Astrocyte of the spinal cord (primary cell): Measurements from ENCODE around the gene SLN.

Experiments
- DNase-seq: peaks from one replicate; pipeline ENCODE4 v3.0.0; 2011; ENCODE audit warnings: low read depth, low spot score
- H3K4me3 ChIP-seq: 2 replicates; pipeline ENCODE4 v1.5.1; 2011; ENCODE audit warnings: low read depth, mild to moderate bottlenecking, low read length, moderate library complexity
- CTCF ChIP-seq: IDR thresholded peaks from 2 replicates; pipeline ENCODE4 v1.5.1; 2012; ENCODE audit warnings: low read depth, mild to moderate bottlenecking, low read length, inconsistent platforms
- in situ Hi-C: cut with HindIII; loops from 2 replicates; pipeline ENCODE4 v1.10.0; 2017; ENCODE audit warnings: low sequenced_read_pairs

Gene SLN

GRCh38 chr11:107740271-107740670 lies 28.4 kb upstream of the SLN start:
- TF ChIP-seq CTCF: no peak
- H3K4me3 ChIP-seq: no peak overlapping the region
- in situ Hi-C loops: no loop called here
- peak; percentile 17 for DNase-seq

GRCh38 chr11:107736546-107736945 lies 24.7 kb upstream of the SLN start:
- no peak overlapping the region for H3K4me3 ChIP-seq
- in situ Hi-C loops: no loop called here
- no peak for TF ChIP-seq CTCF
- DNase-seq: no peak

GRCh38 chr11:107733518-107733917 lies 21.7 kb upstream of the SLN start:
- no peak overlapping the region for H3K4me3 ChIP-seq
- TF ChIP-seq CTCF: no peak
- in situ Hi-C loops: no loop called here
- DNase-seq: no peak

GRCh38 chr11:107732689-107733051 lies 20.8 kb upstream of the SLN start:
- no peak for TF ChIP-seq CTCF
- no peak for DNase-seq
- in situ Hi-C loops: no loop called here
- no peak overlapping the region for H3K4me3 ChIP-seq

GRCh38 chr11:107731941-107732688 lies 20.3 kb upstream of the SLN start:
- H3K4me3 ChIP-seq: no peak overlapping the region
- TF ChIP-seq CTCF: no peak
- in situ Hi-C loops: no loop called here
- no peak for DNase-seq

- in situ Hi-C loops: no loop called here
- no peak for TF ChIP-seq CTCF
- DNase-seq: no peak
- no peak overlapping the region for H3K4me3 ChIP-seq
Observed at GRCh38 chr11:107722662-107723061, 10.8 kb upstream of the SLN start.
